Endothelial cell (in vitro differentiated cells): ENCODE results near the gene CFAP251. TPM values are rescaled to one million over a fixed set of nuclear protein-coding genes. Genes with fewer than 3 reads are reported as not detected.

Source experiments
- DNase-seq: peaks from one replicate; pipeline ENCODE4 v3.0.0; 2021; ENCODE audit warnings: low spot score
- H3K27ac Mint-ChIP-seq: one replicate; pipeline ENCODE4 v1.8.0; 2021; ENCODE audit warnings: mixed read lengths, inconsistent platforms; ENCODE audit not compliant: unreplicated experiment
- H3K27me3 Mint-ChIP-seq: one replicate; pipeline ENCODE4 v1.8.0; 2021; ENCODE audit warnings: mild to moderate bottlenecking, moderate library complexity, mixed read lengths, inconsistent platforms; ENCODE audit not compliant: unreplicated experiment
- H3K36me3 Mint-ChIP-seq: one replicate; pipeline ENCODE4 v1.8.0; 2021; ENCODE audit warnings: mild to moderate bottlenecking, low read depth, mixed read lengths, inconsistent platforms; ENCODE audit not compliant: unreplicated experiment
- H3K4me1 Mint-ChIP-seq: one replicate; pipeline ENCODE4 v1.8.0; 2021; ENCODE audit warnings: mild to moderate bottlenecking, mixed read lengths, inconsistent platforms; ENCODE audit not compliant: unreplicated experiment
- H3K4me3 Mint-ChIP-seq: one replicate; pipeline ENCODE4 v1.8.0; 2021; ENCODE audit warnings: mild to moderate bottlenecking, mixed read lengths, inconsistent platforms; ENCODE audit not compliant: unreplicated experiment
- H3K9me3 Mint-ChIP-seq: one replicate; pipeline ENCODE4 v1.8.0; 2021; ENCODE audit warnings: mixed read lengths, inconsistent platforms; ENCODE audit not compliant: unreplicated experiment
- CTCF ChIP-seq: fragments of 200-600 bp; sonication (generic); IDR thresholded peaks from one replicate; pipeline ENCODE4 v1.5.0; 2021; ENCODE audit warnings: antibody characterized with exemption; ENCODE audit not compliant: unreplicated experiment
- total RNA-seq: library from RNA; stranded (reverse); fragmentation: NEBNext Ultra II Directional; extraction: Animal tissue kit (Norgen Biotek cat#: 25700); gene quantifications from one replicate; pipeline ENCODE4 v1.2.1, GENCODE V29; 2021; ENCODE audit not compliant: unreplicated experiment

Gene CFAP251
- total RNA-seq, 1 donor from 2014 or later: 0.80 TPM

DNA sequence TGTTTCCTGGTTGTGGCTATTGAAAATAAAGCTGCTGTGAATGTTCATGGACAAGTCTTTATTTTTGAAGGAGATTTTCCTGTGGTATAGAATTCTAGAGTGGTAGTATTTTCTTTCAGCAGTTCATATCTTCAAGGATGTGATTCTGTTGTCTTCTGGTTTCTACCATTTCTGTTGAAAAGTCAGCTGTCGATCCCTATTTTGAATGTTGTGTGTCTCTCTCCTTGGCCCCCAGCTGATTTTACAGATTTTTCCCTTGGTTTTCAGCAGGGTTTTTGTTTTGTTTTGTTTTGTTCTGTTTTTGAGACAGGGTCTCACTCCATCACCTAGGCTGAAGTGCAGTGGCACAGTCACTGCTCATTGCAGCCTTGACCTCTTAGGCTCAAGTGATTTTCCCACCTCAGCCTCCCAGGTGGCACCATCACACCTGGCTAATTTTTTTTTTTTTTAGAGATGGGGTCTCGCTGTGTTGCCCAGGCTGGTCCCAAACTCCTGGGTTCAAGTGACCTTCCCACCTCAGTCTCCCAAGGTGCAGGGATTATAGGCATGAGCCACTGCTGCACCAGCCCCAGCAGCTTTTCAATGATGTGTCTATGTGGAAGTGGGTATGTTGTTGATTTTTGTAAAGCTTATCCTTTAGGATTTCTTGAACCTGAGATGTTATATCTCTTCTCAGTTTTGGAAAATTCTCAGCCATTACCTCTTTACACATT, 28.1 kb downstream of the CFAP251 start:
- Mint-ChIP-seq H3K4me1 (no peaks in the 10 kb centered on the region), H3K4me3 (no peak overlapping the region), H3K36me3 (no peaks in the 10 kb centered on the region), H3K27ac (no peak overlapping the region), H3K9me3 (no peaks in the 10 kb centered on the region), H3K27me3 (no peaks in the 10 kb centered on the region)
- no peak for DNase-seq
- no peak for TF ChIP-seq CTCF

- H3K4me1 Mint-ChIP-seq: no peaks in the 10 kb centered on the region
- no peak for DNase-seq
- H3K27ac Mint-ChIP-seq: no peak overlapping the region
- H3K27me3 Mint-ChIP-seq: no peaks in the 10 kb centered on the region
- no peak overlapping the region for H3K4me3 Mint-ChIP-seq
- H3K36me3 Mint-ChIP-seq: no peaks in the 10 kb centered on the region
- no peak for TF ChIP-seq CTCF
- no peaks in the 10 kb centered on the region for H3K9me3 Mint-ChIP-seq
Measured at GRCh38 chr12:121947981-121948380, 29.6 kb downstream of the CFAP251 start.

- Mint-ChIP-seq H3K27me3 (no peaks in the 10 kb centered on the region), H3K4me1 (no peaks in the 10 kb centered on the region), H3K9me3 (no peaks in the 10 kb centered on the region), H3K36me3 (no peaks in the 10 kb centered on the region), H3K4me3 (no peak overlapping the region), H3K27ac (no peak overlapping the region)
- no peak for TF ChIP-seq CTCF
- DNase-seq: no peak
Measured at GRCh38 chr12:121949648-121950397, 31.4 kb downstream of the CFAP251 start.

GRCh38 chr12:121953117-121953692, 34.8 kb downstream of the CFAP251 start:
- no peaks in the 10 kb centered on the region for H3K27me3 Mint-ChIP-seq
- no peak overlapping the region for H3K4me3 Mint-ChIP-seq
- H3K36me3 Mint-ChIP-seq: no peaks in the 10 kb centered on the region
- TF ChIP-seq CTCF: no peak
- no peaks in the 10 kb centered on the region for H3K9me3 Mint-ChIP-seq
- no peak for DNase-seq
- H3K27ac Mint-ChIP-seq: no peak overlapping the region
- no peaks in the 10 kb centered on the region for H3K4me1 Mint-ChIP-seq

DNA sequence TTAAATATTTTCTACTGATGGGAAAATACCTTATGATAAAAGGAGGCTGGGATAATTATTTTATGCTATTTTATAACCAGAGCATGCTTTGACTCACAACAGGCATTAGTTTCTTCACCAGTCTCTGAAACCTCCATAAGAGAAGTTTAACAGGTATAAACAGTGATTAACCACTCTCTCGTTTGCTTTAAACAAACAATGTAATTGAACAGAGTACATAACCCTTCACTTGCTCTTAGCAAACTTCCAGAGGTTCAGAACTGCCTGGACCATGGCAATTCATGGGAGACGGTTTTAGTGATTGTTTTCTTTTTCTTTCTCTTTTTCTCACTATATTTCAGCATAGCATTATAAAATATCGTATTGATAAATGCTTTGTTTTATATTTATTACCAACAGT, 35.3 kb downstream of the CFAP251 start:
- Mint-ChIP-seq H3K36me3 (no peaks in the 10 kb centered on the region), H3K4me1 (no peaks in the 10 kb centered on the region), H3K27ac (no peak overlapping the region), H3K9me3 (no peaks in the 10 kb centered on the region), H3K4me3 (no peak overlapping the region), H3K27me3 (no peaks in the 10 kb centered on the region)
- no peak for DNase-seq
- TF ChIP-seq CTCF: no peak
